HTR-8/SVneo (cell line): Measurements from ENCODE around the gene EIF3I.
A peak's percentile ranks its signal among the peaks of the same experiment; 100 is the strongest.

Experiments
- DNase-seq: peaks from one replicate; pipeline ENCODE4 v3.0.0; 2011; ENCODE audit warnings: low spot score, mixed read lengths; ENCODE audit not compliant: insufficient read length
- FAIRE-seq: peaks from 2 replicates; lab custom pipeline; 2011; peaks lifted over from hg19 to GRCh38; lab: Jason Lieb, UNC

Gene EIF3I

DNA sequence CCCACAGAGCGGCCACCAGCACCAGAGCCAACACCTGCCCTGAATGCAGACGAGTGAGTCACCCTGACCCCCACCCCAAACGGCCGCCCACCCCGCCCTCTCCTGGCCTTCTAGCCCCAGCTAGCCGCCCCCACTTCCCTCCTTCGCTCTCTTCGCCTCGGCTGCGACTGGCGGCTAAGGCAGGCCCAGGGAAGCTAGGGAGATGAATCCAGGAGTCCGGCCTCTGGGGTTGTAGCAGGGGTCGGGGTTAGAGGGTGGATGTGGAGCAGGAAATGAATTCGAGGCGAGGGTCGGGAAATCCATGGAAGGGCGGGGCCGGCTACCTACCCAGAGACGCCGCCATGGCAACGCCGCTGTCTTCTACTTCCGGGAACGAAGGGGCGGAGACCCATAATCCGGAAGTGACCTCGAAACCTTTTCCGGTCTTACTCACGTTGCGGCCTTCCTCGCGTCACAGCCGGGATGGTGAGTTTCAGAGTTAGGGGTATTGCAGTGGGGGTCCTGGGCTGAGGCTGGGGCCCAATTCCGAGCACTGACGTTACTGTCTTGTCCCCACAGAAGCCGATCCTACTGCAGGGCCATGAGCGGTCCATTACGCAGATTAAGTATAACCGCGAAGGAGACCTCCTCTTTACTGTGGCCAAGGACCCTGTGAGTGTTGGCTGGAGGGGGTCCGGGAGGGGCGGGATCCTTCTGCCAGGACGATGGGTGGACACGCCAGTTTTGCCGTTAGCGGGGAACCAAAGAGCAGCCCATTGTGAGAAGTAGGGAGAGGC is at the start of gene EIF3I, which contains the start of gene TMEM234:
Gene EIF3I (plus strand): TSS at position 428 of the 776 bp plus-strand sequence. CDS start 35 bp downstream, at position 463.
Gene TMEM234 (minus strand): TSS at position 374 of the 776 bp plus-strand sequence. CDS start 31 bp downstream, at position 343.
- FAIRE-seq (peak; percentile 36), DNase-seq (peak; percentile 88)

DNA sequence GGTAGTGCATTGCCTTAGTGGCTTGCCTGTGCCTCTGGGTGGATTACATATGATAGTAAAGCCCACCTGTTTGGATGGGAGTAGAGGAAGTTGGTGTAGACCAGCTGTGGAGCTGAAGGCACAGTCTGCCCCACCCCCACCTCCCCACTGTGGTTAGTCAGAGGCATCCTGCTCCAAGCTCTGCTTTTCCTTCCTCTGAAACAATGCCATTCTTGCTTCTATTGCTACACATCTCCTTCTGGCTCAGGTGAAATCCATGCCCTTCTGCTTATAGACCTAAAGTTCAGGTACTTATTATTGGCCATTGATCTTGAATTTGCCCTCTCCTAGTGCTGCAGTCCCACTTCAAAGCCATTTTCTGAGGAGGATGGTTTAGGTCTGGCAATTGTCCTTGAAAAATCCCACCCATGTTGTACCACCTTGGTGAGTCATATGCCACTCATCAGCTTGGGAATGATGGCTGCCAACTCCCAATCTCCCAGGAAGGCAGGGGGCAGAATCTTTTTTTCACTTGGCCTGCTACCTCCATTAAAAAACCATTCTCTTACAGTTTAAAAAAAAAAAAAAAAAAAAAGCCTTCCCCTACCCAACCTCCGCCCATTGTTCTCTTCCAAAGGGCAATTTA is 49.5 kb upstream of the EIF3I start:
- FAIRE-seq: no peak
- no peak for DNase-seq

GRCh38 chr1:32178380-32179192 is 43.6 kb upstream of the EIF3I start:
- FAIRE-seq: no peak
- DNase-seq: no peak

GRCh38 chr1:32179193-32179442 is 43.1 kb upstream of the EIF3I start:
- no peak for FAIRE-seq
- DNase-seq: no peak

DNA sequence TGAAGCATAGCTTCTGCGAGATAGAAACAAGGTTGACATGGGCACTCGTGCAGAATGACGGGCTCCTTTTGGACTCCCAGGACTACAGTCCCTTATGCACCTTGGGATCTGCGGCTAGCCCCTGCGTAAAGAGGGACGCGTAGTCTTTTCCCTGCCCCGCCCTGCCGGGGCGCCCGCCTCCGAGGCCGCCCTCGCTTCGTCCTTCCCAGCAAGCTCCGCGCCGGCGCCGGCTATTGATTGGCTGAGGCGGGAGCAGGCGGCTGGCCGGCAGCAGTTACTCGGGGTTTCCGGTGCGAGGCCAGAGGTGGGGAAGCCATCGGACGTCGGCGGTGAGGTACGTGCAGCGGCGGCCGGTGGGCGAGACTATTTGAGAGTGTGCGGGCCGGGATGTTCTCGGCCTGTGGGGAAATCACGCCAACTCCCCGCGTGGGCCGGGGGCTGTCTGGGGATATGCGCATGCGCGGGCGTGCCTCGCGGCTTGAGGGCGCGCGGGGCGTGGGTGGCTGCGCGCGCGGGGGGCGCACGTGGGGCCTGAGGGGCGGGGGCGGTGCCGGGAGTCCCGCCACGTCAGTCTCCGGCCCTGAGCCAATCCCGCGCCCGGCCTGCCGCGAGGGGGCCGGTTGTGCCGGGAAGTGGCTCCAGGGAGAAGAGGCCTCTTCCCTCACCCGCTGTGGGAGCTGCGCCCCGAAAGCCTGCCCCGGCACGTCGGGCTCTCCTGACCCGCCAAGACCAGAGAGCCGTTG is 42.6 kb upstream of the EIF3I start, which contains the start of gene TXLNA:
Gene TXLNA (plus strand): TSS at position 233 of the 743 bp plus-strand sequence. CDS start 671 bp downstream, outside the sequence.
- peak; percentile 91 for FAIRE-seq
- peak; percentile 89 for DNase-seq

DNA sequence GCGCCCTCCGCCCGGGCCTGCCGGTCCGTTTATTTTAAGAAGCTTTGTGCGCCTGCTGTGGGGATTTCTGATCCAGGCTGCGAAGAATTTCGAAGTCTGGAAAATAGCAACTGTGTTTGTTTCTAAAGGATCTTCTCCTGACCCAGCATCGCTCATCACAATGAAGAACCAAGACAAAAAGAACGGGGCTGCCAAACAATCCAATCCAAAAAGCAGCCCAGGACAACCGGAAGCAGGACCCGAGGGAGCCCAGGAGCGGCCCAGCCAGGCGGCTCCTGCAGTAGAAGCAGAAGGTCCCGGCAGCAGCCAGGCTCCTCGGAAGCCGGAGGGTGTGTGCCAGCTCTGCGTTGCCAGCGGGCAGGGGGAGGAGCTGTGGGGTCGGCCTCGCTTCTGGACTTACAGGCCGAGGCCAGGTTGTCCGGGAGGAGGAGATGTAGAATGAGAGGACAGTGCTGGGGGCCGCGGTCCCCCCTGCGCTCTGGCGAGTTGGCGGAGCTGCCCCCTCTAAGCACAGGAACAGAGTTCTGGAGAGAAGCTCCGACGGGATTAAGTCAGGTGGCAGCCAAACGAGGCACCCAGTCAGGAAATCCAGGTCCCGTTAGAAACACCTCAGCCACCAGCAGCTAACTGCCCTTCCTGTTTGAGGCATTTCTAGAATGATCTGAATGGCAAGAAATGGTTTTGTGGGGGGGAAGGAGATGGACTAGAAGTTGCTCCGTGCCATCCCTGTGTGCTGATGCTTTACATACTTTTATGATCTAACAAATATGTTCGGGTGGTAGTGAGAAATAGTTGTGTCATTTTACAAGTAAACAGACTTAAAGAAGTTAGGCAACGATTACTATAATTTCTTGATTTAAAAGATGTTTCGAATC is 41.8 kb upstream of the EIF3I start:
- no peak for FAIRE-seq
- peak; percentile 28 for DNase-seq

DNA sequence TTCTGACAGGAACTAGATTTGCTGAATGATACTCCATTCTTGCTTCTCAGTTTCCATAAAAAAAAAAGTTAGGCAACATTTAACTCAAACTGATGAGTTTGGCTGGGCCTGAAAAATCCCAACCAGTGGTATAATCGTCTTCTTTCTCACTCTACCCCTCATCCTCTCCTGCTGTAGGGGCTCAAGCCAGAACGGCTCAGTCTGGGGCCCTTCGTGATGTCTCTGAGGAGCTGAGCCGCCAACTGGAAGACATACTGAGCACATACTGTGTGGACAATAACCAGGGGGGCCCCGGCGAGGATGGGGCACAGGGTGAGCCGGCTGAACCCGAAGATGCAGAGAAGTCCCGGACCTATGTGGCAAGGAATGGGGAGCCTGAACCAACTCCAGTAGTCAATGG is 41.1 kb upstream of the EIF3I start:
- FAIRE-seq (no peak), DNase-seq (no peak)

DNA sequence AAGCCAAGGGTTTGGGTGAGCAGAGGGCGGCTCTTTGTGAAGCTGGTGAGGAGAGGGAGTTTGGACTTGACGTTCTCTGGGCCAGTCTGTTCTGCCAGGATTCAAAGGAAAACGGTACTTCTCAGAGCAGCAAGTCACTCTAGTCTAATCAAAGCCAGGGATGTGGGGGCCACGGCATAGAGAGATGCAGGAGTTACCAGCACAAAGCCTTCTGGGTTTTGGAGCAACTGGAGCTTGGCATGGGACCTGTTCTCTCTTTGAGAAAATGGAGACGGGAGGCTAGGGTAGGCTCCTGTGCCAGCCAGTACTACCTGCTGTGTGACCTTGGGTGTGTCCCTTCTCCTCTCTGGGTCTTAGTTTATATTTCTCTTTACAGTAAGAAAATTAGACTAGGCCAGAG is 40.6 kb upstream of the EIF3I start:
- DNase-seq (no peak), FAIRE-seq (no peak)

DNA sequence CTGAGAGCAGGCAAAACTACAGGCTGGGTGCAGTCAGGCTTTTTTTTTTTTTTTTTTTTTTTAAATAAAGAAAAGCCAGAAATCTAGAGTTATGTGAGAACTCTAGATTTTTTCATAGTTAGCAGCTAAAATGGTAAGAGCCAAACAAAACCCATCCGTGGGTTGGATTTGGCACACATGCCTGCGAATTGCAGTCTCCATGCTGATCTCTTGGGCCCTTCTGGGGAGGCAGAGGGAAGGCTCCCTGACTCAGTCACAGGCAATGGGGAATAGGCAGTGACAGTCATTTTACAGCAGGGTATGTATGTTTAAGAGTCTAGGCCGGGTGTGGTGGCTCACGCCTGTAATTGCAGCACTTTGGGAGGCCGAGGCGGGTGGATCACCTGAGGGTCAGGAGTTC is 40.1 kb upstream of the EIF3I start:
- no peak for FAIRE-seq
- no peak for DNase-seq

DNA sequence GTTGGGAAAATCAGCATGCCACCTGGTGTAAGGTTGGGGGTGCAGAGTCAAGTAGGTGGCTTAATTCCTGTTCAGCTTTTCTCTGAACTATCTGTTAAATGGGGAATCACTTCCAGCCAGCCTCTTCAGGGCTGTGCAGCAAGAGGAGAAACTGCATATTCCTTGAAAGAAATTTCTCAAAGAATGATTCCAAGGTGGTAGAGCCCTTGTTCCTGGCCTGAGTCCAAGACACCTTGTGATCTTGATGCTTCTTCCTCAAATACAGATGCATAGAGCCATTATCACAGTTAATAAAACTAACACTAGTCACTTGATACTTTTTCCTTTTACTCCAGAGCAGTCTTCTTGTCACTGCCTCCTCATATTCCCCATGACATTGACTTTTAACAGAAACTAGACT is 37.6 kb upstream of the EIF3I start:
- DNase-seq (no peak), FAIRE-seq (no peak)

DNA sequence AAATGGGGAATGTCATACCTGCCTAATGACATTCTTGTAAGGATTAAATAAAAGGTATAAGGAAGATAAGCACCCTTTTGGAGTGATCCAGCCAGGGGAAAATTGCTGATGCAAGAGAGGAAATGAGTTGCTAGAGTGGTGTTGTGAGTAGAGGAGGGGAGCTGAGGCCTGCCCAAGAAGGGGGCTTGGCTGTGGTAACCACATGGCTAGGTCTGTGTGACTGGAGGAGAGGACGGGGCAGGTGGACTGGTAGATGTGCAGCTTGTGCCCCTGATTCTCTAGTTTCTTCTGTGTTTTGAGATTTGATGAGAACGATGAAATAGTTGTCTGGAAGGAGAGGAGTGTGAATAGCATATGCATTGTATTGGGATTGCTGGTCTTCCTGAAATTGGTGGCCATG is 36.1 kb upstream of the EIF3I start:
- FAIRE-seq: no peak
- DNase-seq: no peak

GRCh38 chr1:32186491-32186890 is 35.7 kb upstream of the EIF3I start:
- FAIRE-seq: no peak
- DNase-seq: no peak

- DNase-seq (no peak), FAIRE-seq (no peak)
Observed at GRCh38 chr1:32187850-32188249, 34.4 kb upstream of the EIF3I start.

GRCh38 chr1:32192220-32192948 is 29.8 kb upstream of the EIF3I start:
- no peak for FAIRE-seq

DNA sequence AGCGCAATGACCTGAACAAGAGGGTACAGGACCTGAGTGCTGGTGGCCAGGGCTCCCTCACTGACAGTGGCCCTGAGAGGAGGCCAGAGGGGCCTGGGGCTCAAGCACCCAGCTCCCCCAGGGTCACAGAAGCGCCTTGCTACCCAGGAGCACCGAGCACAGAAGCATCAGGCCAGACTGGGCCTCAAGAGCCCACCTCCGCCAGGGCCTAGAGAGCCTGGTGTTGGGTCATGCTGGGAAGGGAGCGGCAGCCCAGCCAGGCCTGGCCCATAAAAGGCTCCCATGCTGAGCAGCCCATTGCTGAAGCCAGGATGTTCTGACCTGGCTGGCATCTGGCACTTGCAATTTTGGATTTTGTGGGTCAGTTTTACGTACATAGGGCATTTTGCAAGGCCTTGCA is 27.2 kb upstream of the EIF3I start:
- FAIRE-seq (no peak), DNase-seq (no peak)

More at GRCh38 chr1:32192220-32192948, 29.8 kb upstream of the EIF3I start:
- no peak for DNase-seq

DNA sequence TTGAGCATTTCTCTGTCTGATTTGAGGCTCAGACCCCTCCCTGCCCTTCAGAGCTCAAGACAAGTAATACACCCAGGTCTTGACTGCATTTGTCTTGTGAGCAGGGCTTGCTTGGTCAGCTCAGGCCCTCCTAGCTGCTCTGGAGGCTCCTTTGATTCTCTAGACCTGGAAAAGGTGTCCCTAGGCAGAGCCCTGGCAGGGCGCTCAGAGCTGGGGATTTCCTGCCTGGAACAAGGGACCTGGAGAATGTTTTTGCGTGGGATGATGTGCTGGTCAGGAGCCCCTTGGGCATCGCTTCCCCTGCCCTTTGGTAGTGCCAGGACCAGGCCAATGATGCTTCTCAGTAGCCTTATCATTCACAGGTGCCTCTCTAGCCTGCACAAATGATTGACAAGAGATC is 26.7 kb upstream of the EIF3I start:
- DNase-seq (no peak), FAIRE-seq (no peak)

DNA sequence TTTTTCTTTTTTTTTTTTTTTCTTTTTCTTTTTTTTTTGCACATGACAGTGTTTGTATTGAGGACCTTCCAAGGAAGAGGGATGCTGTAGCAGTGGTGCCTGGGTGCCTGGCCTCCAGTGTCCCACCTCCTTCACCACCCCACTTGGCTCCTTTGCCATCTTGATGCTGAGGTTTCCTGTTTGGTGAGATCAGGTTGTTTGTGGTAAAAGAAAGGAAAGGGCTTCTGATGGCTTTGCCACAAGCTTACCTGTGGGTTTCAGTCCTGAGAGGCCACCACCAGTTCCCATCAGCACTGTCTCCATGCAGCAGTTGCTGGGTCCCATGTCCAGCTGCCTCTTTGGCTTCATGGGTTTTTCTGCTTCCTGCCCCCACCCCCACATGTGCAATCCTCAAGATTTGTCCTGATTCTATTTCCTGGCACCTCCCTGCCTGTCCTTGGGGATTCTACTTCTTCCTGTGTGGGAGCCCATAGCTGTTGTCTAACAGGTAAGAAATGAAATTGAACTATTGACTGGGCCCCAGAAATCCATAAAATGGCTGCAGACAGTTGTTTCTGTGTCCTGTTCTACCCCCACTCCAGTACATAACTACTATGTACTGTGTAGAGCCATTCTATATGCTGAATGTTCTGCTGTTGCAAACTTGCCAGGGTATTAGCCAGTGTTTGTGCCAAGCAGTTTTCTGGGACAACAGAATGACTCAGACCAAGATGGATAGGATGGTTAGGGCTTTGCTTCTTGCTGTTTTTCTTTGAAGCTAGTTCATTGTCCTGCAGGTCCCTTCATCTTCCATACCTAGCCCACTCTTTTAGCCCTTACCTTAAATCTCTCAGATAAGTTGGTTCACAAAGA is 26.0 kb upstream of the EIF3I start:
- DNase-seq (no peak), FAIRE-seq (no peak)

DNA sequence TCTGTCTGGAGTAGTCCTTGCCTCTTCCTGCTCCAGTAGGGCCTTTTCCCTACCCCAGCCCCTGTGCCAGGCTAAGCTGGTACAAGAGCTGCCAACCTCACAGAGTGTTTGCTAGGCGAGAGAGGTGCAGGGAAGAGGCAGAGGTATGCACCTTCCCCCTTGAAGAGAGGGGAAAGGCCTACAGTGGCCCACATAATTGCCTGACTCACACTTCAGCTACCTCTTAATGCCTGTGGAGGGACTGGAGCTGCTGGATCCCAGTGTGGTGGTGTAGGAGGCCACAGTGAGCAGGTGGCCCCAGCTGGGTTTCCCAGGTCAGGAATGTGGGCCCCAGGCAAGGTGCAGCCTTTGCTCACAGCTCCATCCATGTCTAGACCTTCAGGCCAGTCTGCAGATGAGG is 25.1 kb upstream of the EIF3I start:
- FAIRE-seq (no peak), DNase-seq (no peak)
